HG03280 (cell line): ENCODE measurements around the gene ZNF697.
"Not testable (repeated sequence)": the region's sequence is repeated elsewhere in the genome, so short reads cannot be mapped to it uniquely, and the experiment has no call there.

ENCODE experiments used
- ATAC-seq: cut with Tn5 transposase; IDR thresholded peaks from one replicate; pipeline ENCODE4 v1.9.1; 2021; ENCODE audit warnings: mild to moderate bottlenecking, moderate library complexity; ENCODE audit not compliant: unreplicated experiment

Gene ZNF697

DNA sequence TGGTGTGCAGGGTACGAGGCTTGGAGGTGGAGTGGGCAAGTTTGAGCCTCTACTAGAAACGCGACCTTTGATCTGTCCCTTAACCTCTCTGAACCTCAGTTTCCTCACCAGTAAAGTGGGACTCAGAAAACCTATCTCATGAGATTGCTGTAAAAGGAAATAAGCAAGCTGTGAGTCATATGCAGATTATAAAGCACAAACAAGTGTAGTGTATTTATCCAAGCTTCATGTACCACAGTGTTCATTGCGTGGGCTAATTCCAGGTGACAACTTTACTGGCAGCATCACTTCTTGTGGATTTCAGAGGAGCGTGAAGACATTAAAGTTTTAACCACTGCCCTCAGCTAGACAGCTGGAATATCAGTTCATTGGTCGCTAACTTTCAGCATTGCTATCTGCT lies 44.4 kb downstream of the ZNF697 start:
- ATAC-seq = no peak

DNA sequence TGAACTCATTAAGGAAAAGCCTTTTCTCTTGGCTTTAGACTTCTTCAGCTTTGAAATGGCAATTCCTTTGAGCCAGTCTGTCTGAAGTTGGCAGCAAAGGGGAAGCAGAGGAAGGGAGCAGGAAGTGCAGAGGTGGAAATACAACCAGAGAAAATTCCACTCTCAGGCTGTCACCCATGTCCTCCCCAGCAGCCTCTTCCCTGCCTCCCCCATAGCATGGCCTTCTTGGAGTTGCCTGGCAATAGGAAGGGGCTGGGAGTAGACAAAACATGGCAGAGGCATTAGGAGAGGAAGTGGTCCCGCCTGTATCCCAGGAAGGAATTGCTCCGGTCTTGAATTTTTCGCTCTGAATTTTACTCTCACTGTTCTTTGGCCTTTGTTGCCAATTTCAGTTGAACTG lies 44.8 kb downstream of the ZNF697 start:
- not testable (repeated sequence) for ATAC-seq

DNA sequence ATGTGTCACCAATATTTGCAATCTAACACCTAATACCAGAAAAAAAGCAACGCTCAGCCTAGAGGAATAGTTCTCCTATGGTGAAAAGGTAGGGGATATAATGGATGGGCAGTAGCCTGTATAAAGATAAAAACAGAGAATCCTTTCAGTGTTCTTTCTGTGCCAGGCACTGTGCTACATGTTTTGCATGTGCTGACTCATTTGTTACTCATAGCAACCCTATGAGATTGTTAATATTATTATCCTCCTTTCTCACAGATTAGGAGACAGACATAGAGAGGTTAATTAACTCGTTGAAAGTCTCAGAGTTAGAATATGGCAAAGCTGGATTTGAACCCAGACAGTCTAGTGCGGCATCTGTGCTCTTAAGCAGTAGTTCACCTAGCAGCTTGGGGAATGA lies 45.3 kb downstream of the ZNF697 start:
- not testable (repeated sequence) for ATAC-seq

DNA sequence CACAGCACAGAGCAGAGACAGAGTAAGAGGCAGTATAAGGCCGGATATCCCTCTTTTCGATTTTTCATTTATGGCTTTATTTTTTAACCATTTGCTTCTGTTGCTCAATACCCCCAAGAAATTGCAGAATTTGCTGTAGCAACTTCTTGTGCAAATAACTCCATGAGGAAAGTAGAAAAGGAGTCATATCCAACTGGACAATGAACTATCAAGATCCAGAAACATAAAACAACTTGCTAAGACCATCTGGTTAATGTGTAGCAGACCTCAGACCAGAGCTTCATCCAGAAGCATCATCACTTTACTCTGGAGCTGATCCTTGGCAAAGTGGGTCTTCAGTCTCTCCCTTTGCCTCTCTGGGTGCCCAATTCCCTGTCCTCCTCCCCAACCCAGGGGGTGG lies 45.9 kb downstream of the ZNF697 start:
- ATAC-seq = no peak

DNA sequence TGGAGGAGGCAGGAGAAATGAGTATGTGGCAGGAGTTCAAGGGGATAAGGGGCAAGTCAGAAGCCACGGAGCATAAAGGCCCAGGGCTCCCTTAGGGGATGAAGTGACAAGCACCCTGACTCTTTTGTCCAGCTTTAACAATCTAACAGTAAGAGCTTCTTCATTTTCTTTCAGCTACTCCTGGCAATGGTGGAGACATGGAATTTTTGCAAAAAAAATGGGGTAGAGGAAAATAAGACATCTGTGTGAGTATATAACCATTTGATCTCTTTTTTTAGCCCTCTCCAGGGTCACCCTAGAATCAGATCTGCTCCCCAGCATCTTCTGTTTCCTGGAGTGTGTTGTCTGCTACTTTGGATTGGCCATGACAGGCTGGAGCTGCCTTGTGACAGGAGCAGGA lies 47.1 kb downstream of the ZNF697 start:
- no peak for ATAC-seq

DNA sequence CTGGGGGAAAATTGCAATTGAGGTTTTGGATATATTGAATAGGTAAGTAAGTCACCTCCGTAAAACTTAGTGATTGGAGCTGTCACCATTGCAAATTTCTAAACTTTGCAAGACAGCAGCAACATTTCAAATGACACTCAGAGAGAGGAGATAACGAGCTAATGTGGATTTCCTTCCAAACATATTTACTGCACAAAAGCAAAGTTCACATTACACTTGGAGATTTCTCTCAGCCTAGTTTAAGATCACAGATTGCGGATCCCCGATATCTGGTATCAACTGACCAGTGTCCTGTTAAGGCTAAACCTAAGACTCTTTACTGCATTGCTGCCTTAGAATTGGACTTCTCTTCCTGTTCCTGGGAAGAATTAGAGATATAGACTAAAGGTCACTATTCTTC lies 47.5 kb downstream of the ZNF697 start:
- ATAC-seq = no peak

DNA sequence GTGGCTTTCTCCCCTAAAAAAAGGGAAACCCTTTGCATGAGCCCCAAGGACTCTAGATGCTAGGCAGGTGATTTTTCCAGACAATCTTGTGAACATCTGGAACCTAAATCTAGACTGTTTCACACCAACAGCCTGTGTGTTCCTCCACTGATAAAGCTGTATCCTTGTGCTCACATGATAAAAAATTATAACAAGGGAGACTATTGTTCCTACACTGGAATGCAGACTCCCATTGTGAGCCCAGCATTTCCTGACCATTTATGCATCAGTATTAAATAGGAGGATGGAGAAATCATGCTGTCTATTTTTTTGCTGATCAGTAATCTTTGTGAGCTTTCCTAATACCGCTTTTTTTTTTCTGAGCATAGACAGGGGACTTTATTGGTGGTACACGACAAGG lies 52.5 kb downstream of the ZNF697 start:
- ATAC-seq = no peak

DNA sequence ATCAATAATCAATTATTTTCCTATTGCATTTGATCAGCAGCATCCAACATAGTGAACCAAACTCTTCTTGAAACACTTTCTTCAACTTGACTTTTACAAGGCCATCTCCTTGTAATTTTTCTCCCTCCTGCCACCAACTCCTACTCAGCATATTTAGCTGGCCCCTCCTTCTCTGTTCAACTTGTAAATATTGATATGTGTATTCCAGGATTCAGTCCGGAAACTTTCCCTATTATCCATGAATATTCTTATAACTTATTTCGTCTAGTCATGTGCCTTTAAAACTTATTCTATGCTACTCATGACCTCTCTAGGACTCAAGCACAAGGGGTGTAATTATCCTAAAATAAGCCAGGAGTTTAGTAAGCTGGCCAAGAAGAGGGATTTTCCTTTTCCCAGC lies 52.9 kb downstream of the ZNF697 start:
- ATAC-seq = no peak

DNA sequence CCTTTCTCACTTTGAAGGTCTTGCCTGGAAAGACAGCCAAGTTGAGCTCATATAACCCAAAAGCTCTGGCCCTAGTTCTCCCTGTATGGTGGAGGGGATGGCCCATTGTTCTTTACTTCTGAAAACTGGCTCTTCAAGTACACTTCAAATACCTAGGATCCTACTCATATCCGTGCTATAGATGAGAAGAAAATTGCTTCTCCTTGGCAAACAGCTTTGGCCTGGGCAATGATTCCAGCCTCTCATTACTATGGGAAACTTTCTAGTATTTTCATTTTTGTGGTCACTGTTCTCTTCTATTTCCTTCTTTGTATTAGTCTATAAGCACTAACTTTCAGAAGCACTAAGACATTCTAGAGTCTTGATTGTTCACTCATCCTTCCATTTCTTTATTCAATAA lies 53.7 kb downstream of the ZNF697 start:
- no peak for ATAC-seq

DNA sequence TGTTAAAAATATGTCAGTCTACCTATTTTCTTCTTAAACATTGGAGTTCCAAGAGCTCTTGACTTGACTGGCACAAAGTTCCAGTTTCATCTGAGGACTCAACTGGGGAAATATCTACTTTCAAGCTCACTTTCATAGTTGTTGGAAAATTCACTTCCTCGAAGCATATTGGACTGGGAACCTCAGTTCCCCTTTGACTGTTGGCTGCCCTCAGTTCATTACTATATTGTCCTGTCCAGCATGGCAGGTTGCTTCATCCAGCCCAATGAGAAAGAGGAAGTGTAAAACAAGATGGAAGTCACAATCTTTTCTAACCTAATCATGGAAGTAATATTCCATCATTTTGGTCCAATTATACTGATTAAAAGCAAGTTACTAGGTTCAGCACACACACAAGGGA lies 54.3 kb downstream of the ZNF697 start:
- no peak for ATAC-seq

DNA sequence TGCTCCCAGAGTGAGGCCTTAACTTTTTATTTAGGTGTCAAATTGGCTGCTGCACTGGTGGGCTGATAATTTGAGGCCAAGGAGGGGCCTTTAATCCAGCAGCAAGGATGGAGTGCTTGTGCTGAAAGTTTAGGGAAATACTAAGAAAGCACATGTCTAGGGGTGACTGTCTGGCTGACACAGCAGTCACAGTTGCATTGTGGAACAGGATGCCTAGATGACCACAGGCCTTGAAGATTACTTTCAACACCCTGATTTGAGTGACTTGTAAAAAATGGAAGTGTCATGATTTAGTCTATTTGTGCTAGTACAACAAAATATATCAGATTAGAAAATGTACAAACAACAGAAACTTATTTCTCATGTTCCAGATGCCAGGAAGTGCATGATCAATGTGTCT lies 57.7 kb downstream of the ZNF697 start:
- ATAC-seq = no peak

DNA sequence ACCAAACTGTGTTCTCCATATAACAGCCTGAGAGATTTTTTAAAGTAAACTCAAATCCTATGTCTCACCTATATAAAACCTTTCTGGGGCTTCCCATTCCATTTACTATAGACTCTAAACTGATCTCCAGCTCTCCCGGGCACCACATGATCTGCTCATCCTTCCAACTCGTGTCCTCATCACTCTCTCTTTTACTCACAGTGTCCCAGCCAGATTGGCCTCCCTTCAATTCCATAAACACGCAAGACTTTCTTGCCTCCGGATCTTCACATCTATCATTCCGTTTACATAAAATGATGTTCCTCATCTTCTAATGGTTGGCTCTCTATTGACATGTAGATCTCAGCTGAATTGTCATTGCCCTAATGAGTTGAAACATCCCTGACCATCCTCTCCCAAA lies 59.4 kb downstream of the ZNF697 start:
- no peak for ATAC-seq

DNA sequence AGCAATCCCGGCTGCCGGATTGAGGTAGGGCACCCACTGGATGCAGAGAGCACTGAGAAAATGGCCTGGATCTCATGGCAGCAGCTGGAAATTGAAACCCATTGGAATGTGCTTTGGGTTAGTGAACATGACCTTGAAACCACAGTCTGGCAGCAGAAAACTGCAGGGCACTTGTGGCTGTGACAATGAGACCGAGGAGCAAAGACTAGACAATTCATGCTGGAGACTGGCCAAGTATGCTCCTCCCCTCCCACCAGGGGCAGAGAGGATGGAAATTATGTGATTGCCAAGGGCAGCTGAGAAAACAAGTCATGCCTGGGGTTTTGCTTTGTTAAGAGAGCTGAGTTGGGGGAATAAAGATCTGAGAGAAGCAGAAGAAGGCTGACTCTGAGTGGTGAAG lies 60.7 kb downstream of the ZNF697 start:
- no peak for ATAC-seq

DNA sequence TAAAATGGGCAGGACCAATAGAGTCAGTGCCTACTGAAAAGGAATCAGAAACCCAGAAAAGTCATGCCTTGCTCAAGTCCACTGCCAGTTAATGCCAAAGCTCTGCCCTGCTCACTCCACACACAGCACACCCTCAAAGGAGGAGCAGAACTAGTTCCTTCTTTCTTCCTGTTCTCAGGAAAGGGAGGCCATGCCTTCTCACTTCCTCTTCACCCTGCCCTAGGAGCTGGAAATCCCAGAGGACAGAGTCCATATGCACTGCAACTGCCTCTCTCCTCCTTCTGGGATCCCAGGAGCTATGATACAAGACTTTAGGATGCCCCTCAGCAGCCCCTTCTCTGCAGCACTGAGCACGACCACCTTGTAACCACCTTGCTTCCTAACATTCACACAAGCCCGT lies 62.3 kb downstream of the ZNF697 start:
- ATAC-seq = not testable (repeated sequence)

DNA sequence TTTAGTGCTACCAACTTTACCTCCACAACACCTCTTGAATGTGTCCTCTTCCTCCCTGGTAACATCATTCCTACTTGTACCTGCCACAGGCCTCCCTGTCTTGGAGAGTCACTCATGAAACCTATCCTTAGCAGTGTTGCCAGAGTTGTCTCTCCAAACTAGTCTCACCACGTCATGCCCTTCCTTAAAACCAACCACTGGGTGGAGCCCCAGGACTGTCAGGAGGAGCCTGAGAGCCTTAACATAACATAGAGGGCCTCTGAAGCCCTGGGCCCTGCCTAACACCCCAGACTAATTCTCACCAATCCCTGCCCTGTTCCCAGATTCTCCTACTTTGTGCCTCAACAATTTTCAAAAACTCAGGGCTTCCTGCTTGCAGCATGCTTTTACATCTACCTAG lies 65.3 kb downstream of the ZNF697 start:
- no peak for ATAC-seq

DNA sequence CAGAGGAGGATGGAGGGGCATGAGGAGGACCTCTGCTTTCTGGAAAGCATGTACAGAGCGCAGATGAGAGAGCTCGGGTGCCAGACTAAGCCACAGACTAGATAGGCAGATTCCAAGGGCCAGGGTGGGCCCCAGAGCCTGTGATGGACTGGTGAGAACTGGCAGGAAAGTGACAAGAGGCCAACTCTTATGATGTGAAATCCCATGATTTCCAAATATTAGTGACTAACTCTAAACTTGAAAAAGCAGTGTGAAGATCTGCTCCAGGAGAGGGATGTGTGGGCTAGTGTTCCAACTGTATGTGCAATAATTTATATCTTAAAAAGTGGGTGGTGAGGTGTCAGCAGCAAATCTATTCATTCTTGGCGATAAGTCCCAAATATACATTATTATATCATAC lies 67.0 kb downstream of the ZNF697 start:
- not testable (repeated sequence) for ATAC-seq

DNA sequence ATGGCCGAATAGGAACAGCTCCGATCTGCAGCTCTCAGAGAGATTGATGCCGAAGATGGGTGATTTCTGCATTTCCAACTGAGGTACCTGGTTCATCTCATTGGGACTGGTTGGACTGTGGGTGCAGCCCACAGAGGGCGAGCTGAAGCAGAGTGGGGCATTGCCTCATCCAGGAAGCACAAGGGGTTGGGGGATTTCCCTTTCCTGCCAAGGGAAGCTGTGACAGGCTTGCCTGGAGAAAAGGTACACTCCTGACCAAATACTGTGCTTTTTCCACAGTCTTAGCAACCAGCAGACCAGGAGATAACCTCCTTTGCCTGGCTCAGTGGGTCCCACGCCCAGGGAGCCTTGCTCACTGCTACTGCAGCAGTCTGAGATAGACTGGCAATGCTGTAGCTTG lies 74.2 kb downstream of the ZNF697 start:
- ATAC-seq = no peak

DNA sequence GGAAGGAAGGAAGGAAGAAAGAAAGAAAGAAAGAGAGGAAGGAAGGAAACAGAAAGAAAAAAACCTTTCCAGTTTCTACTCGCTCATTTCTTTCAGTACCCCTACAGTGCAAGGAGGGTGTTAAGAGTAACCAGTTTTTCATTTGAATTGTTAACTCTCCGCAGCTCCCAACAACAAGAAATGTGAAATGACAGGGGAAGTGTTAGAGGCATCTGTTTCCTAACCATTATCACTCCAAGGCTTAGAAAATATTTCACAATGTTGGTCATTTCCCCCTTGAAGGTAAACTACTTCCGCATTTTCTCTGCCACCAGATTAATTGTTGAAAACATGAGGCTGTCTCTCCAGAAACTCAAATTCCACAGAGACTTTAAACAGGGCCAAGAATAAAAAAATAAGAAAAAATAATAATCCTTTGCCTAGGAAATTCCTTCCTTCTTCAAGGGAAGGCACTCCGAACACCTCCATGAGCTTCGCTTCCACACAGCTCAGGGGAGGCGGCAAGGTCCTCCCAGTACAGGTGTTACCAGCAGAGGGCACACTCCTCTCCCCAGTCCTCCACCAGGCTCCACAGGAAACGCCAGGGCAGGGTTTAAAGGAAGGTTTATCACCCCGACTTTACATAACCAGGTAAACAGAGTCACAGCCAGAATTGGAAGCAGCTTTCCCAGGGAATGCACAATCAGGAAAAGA lies 78.0 kb downstream of the ZNF697 start:
- ATAC-seq = not testable (repeated sequence)
